HL-60 (cell line): Measurements from ENCODE around the gene CSF3.

Experiments used
- GABPA ChIP-seq: IDR thresholded peaks from 2 replicates; pipeline ENCODE4 v1.6.1; 2012; ENCODE audit warnings: low read depth
- TF ChIP-seq, protein P1 (sequence below): IDR thresholded peaks from one replicate; pipeline ENCODE4 v1.5.1; 2011; ENCODE audit warnings: low read length, control low read depth, inconsistent platforms; ENCODE audit not compliant: insufficient read depth

DNA sequence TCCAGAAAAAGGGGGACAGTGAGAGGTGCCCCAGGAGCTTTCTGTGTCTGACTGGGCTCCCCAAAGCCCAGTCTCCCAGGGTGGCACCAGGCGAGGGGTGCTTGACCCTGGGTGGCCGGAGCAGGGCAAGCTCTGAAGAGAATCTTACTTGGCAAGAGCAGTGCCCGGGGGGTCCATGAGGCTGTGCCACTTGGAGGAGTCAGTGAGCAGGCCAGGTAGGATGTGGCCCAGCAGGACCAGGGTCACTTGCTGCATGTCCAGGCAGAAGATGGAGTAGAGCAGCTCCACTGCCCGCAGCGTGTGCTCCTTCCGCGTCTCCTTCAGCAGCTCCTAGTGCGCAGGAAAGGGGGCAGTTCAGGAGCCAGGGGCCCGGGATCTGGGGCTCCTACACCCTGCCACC lies 7.3 kb downstream of the CSF3 start:
- TF ChIP-seq, protein P1, sequence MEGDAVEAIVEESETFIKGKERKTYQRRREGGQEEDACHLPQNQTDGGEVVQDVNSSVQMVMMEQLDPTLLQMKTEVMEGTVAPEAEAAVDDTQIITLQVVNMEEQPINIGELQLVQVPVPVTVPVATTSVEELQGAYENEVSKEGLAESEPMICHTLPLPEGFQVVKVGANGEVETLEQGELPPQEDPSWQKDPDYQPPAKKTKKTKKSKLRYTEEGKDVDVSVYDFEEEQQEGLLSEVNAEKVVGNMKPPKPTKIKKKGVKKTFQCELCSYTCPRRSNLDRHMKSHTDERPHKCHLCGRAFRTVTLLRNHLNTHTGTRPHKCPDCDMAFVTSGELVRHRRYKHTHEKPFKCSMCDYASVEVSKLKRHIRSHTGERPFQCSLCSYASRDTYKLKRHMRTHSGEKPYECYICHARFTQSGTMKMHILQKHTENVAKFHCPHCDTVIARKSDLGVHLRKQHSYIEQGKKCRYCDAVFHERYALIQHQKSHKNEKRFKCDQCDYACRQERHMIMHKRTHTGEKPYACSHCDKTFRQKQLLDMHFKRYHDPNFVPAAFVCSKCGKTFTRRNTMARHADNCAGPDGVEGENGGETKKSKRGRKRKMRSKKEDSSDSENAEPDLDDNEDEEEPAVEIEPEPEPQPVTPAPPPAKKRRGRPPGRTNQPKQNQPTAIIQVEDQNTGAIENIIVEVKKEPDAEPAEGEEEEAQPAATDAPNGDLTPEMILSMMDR = no peak
- TF ChIP-seq GABPA = no peak
